NCI-H460 (cell line): ENCODE measurements around the gene LIMCH1. TPM values are rescaled to one million over a fixed set of nuclear protein-coding genes. Genes with fewer than 3 reads are reported as not detected.

Source experiments
- DNase-seq: peaks from one replicate; pipeline ENCODE4 v3.0.0-alpha.2; 2016; ENCODE audit warnings: low read depth; ENCODE audit errors: extremely low read depth
- total RNA-seq: library from RNA; depleted of rRNA; stranded (reverse); fragments of >200 nt; shearing (Covaris generic); gene quantifications from 2 replicates; pipeline ENCODE4 v1.2.3, GENCODE V29; 2014

Gene LIMCH1
- total RNA-seq, 1 experiment from 2014 or later: 308 TPM

DNA sequence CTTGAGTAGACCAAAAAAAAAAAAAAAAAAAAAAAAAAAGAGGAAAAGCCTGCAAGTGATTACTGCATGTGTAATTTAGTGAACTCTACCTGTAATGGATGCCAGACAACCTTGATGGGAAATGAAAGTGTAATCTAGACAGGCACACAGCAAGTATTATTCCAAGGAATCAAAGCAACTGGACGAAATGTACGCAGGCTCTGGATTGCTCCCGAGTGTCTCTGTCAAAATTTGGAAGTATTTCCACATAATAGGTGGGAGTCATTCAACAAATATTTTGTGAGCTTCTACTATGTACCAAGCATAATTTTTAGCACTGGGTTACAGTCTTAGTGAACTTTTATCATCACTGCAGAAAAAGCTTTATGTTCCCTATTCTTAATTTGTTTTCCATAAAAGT lies 64.2 kb downstream of the LIMCH1 start:
- no peak for DNase-seq

DNA sequence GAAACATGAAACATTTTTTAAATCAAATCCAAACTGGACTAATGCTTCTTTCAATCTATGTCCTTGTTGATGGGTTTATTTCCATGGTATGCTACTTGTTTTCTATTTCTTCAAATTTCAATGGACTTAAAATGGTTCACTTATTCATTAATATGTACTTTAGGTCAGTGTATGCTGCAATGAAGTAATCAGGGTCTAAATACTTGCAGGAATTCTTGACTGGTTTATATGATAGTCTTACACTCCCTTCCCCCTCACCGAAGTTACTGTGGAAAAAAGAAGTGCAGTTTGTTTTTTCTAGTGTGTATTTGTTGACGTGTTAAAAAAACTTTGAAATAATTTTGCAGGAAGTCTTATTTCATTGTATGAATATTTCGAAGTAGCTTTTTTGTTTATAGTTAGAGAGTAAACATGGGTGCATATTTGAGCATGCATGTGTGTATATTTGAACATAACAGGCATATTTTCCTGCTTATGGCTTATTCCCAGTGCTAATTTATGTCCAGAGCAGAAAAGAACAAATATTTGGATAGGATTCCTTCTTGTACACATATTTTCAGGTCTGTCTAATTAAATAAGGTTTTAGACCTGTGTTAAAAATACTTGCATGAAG lies 65.0 kb downstream of the LIMCH1 start:
- no peak for DNase-seq

DNA sequence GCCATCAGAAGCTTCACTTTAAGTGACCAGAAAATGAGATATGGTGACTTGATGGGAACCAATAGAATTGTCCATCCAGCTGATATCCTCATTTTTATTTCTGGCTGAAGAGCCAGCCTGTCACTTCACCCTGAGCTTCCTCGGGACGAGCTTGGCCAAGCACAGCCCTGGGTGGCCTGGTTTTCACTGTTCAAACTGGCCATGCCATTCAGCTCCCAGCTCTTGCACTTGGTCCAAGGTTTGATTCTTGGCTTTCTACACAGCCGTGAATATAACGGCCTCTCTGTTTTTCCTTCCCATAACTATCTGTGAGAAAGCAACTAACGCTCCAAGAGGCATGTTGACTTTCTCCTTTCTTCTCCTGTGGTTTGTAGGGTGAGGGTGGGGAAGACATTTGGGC lies 71.9 kb downstream of the LIMCH1 start:
- no peak for DNase-seq

DNA sequence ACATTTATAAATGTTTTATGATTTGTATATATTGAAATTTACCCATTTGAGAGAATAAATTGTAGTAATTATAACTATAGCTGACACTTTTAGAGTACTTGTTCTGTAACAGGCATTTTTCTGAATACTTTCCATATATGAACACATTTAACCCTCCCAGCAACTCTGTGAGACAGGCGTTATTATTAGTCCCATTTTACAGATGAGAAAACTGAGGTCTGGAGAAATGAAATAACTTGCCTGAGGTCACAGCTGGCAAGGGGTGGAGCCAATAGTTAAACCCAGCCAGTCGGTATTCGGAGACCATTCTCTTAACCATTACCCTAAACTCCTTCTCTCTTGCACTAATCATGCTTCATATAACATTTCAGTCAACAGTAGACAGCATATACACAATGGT lies 72.5 kb downstream of the LIMCH1 start:
- no peak for DNase-seq

DNA sequence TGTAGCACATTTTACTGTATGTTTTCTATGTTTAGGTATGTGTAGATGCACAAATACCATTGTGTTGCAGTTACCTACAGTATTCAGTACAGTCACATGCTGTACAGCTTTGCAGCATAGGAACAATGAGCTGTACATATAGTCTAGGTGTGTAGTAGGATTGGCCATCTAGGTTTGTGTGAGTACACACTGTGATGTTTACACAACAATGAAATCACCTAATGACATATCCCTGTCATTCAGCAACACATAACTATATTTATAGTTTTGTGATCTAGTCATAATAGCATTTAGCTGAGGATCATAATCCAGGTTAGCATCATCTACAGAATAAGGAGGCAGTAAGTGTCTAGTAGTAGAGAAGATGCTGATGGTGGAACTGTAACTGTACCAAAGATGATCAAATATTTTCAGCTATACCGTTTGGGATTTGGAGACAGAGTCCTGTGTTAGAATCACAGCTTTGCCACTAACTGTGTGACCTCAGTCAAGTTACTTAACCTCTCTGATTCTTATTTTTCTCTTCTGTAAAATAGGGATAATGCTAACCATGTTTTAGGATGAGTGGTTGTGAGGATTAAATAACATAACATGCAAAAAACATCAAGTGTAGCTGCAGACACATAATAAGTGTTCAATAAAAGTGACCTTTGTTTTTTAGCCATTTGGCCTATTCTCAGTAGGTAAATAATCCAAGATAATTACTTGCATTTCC lies 73.3 kb downstream of the LIMCH1 start:
- no peak for DNase-seq

DNA sequence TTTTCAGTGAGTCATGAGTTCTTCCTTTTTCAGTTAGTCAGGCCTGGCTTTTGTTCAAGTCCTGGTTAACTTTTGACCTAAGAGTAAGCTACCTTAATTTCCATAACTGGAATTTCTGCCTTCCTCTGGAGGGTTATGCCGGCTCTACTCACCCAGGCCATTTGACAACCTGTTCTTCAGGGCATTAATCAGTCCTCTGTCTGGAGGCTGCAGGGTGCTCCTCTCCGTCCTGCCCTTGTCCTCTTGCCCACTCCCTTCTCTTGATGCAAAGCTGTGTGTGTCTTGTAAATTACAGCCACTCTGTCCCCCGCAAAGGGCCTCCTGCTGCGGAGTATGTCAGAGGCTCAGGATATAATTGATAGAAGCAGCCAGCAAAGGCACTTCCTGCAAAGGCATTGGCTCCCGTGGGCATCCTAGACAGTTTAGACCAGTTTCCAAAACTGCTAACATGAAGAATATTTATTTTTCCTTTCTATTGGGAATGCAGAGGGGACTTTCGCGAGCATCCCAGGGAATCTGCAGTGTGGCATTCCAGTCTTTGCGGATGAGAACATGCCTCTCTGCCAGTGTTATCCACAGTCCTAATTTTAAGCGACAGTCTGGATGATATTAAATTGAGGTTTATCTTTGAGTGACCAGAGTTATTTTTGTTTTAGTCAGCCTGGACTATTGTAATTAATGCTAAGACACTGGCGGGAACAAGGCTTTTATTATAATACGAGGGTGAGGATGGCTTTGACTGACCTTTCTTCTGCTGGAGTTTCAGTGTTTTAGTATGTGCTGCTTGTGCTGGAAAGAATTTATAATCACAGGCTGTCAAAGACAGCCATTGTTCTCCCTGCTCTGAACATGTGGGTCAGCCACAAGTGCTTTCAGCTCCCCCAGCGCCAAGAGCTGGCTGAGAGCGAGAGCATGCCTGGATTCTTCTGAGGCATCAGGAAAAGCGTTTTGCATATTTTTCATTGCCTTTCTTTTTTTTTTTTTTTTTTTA lies 74.2 kb downstream of the LIMCH1 start:
- no peak for DNase-seq

DNA sequence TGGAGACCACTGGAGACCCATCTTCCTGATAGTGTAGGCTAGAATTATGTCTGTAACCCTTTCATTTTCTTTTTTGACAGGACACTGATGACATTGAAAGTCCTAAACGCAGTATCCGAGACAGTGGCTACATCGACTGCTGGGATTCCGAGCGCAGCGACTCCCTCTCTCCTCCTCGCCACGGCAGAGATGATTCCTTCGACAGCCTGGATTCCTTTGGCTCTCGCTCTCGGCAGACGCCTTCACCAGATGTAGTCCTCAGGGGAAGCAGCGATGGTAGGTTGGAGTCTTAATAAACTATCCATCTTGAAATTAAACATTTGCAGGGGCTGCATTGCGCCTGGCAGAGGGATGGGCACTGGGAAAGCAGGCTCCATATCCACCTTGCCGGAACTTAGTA lies 75.4 kb downstream of the LIMCH1 start:
- no peak for DNase-seq

DNA sequence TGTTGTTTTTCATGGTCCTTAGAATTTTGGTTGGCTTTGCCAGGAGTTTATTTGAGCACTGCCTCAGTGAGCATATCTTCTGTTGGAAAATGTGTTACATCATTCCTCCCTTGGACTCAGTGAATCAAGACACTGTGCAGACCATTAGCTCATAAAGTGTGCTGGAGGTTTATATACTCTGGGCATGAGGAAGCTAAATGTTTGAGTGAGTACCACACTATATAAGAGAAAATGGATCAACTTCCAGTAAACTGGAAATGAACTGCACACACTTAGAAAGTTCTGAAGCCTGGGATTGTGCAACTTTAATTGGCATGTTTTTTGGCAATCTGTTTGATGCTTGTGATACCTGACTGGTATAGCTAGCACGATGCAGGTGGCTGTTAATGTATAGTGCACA lies 75.9 kb downstream of the LIMCH1 start:
- DNase-seq: no peak

DNA sequence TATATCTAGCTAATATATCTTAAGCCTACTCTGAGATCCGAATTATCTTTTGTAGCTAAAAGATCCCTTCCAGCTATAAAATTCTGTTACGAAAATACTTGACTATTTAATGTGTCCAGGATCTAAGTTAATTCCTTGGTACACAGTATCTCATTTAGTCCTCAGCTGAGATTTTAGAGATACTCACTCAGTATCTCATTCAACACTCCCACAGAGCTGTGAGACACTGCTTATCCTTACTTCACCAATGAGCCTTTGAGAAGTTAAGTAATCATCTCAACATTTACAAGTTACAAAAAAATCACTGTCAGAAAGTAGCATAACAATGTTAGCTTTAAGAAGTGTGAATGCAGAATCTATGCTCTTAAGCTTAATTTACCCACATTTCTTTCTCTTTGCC lies 76.6 kb downstream of the LIMCH1 start:
- DNase-seq: no peak

DNA sequence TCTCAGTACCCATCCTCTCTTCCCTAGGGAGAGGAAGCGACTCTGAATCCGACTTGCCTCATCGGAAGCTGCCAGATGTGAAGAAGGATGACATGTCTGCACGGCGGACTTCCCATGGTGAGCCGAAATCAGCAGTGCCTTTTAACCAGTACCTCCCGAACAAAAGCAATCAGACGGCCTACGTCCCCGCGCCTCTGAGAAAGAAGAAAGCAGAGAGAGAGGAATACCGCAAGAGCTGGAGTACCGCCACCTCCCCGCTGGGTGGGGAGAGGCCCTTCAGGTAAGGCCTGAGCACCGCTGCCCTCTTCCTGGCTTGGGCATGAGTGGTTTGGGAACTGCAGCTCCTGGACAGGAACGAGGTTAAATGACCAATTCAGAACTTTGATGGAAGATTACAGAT lies 81.2 kb downstream of the LIMCH1 start:
- DNase-seq: no peak

DNA sequence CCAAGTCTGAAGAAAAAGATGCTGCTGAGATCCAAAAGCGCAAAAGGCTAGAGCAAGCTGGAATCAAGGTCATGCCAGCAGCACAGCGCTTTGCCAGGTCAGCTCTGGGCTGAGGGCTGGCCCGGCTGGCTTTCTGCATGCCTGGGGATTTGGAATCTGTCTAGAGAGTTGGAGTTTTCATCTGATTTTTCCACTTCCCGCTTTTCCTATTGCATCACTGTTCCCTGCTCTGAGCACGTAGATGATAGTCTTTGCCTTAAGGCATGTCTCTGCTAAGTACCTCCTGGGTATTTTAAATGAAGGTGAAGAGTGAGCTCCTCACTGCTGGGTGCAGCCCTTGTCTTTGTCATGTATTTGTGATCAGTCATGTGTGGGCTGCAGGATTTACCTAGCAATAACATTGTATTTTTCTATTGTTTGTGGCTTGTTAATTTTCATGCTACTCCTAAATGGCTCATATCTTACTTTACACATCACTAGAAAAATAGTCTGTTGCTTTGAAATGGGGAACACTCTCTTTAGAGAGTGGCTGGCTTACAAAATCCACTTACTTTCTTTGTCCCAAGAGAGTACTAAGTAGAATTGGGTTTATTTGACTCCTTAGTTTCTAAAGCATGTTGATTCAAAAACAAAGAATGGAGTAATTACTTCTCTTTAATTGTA lies 82.8 kb downstream of the LIMCH1 start:
- DNase-seq: no peak

DNA sequence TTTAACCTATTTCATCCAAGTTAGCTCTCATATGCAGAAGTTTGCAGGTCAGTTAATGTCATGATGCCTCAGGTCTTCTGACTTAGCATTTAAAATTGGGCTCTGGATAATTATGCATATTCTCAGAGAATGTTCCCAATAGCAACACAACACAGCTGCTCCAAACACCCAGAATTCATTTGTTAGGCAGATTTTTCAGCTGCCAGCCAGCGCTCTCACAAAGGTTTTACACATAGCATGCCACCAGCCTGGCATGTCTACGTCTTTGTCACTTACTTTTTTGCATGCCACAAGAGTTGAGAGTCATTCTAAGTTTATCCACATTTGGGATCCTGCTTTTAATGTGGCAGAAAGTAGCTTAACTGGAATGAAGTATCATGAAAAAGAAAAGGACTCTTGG lies 84.8 kb downstream of the LIMCH1 start:
- DNase-seq: no peak

DNA sequence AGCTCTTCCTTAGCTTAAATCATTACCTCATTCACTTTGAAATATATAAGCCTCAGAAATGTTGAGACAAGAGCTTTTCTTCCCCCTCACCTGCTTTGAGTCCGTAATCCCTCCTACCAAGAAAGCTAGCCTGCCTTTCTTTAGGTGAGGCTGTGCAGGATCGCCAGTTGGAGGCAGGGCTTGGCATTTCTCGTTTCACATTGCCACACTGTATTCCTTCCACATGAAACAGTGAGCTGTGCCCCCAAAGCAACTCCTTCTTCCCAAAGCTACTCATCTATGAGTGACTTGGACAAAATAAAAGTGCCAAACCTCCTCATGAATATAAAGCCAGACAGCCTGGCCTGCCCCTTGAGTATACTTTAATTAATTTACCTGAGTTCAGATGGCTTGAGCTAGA lies 86.8 kb downstream of the LIMCH1 start:
- no peak for DNase-seq

DNA sequence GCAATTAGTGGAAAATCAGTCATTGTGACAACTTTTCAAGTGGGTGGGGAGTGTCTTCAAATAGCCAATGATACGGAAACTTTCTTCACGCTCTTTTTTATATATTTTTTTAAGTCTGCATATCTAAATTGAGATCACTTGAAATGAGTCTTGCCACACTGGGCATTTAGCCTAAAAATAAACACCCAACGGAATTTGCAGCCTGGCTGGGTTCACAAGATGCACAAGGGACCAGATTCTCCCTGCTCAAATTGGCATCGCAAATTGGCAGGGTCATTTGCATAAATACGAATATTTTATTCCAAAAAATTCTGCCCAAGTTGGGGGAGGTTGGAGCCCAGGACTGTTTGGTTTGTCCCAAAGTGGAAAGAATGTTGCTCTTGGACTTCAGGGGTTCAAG lies 87.6 kb downstream of the LIMCH1 start:
- no peak for DNase-seq

DNA sequence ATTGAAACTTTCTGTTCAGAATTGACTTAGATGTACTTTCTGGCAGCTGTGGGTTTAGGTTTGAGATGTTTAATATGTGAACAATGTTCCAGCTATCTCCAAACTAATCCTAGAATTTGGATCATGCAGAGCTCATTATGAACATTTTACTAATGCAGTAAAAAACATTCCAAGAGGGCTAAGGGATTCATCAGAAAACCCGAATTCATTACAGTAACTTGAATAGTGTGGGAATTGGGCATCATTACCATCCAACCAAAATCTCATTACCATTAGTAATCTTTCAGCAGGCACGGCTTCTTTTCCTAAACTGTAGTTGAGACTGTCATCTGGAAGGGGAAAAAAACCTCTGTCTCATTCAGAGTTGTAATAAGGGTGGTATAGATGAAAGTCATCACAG lies 91.0 kb downstream of the LIMCH1 start:
- DNase-seq: no peak

DNA sequence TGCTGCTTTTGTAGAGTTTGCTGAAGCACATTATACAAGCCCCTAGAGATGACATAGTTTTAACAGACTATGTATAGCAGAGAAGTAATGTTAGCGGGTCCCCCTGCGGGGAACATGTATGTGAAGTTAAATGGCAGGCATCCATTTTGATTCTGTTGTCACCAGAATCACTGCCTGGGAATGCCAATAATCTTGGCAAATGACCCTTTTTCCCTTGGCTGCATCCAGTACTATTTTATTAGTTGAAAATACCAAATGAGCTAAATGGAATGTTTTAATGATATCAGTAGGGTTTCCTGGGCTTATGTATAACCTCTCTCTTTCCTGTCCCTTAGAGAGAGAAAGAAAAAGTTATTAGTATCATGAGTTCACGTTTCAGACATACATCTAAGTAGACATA lies 93.6 kb downstream of the LIMCH1 start:
- no peak for DNase-seq

DNA sequence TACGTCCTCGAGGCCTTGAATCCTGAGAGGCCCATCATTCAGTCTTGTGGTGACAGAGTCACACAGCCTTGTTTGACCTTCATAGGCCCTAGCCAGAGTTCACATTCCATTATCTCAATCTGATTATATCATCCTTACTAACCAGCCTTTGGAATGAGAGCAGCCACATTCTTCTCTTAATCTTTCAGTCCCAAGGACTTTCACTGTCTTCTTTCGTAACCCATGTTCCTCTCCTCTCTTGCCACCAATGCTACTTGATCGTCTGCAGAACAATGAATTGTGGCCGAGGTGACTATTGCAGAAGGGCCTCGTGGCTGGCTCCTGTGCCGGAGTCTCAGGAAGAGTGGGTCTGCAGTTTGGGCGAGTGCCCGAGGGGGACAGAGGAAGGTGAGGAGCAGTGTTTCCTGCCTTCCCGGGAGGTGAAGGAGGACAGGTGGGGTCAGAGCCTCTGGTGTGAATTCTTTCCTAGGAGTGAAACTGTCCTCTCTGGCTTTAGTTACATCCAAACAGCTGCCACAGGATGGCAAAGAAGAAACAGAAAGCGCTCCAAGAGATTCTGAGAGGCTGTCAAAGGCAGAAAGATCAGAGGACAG lies 94.6 kb downstream of the LIMCH1 start:
- DNase-seq: no peak

DNA sequence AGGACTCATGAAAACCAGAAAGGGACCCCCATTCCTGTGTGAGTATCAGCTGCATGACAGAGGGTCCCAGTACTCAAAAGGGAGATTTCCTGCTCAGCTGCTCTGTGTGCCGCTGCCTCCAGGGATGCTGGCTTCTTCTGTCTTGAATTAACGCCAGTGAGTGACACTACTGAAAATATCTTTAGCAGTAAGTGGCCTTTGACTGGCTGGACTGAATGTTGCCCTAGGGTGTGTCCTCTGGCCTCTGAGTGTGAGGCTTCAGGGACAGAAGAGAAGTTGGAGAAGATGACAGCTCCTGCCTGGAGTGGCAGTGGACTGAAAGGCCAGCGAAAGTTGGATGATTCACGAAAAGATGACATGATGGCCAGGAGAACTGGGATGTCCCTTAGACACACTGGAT lies 95.4 kb downstream of the LIMCH1 start:
- no peak for DNase-seq

DNA sequence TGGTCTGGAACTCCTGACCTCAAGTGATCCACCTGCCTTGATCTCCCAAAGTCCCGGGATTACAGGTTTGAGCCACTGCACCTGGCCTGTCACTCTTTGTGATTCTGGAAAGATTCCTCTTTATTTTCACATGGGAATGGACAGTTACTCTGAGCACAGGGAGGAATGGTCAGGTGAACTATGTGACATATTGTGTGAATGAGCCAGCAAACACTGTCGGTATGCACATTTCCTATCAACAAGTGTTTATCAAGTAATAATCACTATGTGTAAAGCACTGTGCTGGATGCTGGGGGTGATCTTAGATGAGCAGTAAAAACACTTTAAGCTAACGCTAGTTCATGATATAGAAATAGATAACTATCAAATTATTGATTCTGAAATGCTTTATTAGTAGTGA lies 97.5 kb downstream of the LIMCH1 start:
- no peak for DNase-seq

DNA sequence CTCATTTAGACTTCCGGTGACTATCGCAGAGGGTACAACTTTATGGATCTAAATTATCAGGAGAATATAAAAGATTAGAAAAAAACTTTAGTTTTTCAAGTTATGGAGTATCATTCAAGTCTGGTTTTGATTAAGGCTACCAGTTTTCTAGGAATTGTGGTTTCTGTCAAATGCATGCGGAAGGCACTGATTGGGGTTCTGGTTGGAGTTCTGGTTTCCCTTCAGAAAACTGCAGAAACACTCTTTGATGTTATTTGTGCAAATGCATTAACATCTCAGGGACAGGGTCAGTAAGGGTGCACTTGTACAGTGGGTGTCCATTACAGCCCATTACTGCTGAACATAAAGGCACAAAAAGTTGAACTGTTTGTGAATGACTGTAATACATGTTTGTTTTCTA lies 100.2 kb downstream of the LIMCH1 start:
- DNase-seq: no peak

DNA sequence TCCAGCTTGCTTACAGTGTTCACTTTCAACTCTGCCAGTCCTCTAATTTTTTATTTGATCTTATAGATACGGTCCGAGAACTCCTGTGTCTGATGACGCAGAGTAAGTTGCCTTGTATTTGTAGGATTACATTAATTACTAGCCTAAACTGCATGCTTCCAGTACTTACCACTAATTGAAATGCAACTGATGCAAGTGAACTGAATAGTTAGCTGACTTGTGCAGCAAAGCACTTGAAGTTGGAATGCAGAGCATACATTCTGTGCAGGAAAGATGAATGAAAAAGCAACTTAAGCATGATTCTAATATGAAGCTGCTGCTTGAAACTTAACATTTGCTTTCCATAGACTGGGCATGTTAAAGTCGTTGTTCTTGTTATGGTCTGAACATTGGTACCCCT lies 100.9 kb downstream of the LIMCH1 start:
- DNase-seq: no peak
